ENCODE results near the gene RGS12.

GRCh38 chr4:3295837-3296624, 3.2 kb downstream of the RGS12 start:
- TF ChIP-seq TARDBP (IDR thresholded peaks at IDR 0.05): no peak
- no peak for TF ChIP-seq HDGF (IDR thresholded peaks at IDR 0.05; ENCODE audit: borderline replicate concordance)
- TF ChIP-seq ELF4 (IDR thresholded peaks at IDR 0.05): no peak
- no peak for TF ChIP-seq ZNF384 (IDR thresholded peaks at IDR 0.05)
- TF ChIP-seq FOXM1 (IDR thresholded peaks at IDR 0.05; ENCODE audit: borderline replicate concordance): no peak
- TF ChIP-seq L3MBTL2 (conservative IDR thresholded peaks at IDR 0.05): no peak
- no peak for TF ChIP-seq LEF1 (IDR thresholded peaks at IDR 0.05; ENCODE audit: borderline replicate concordance)
- no peak for TF ChIP-seq SP1 (IDR thresholded peaks at IDR 0.05)
